Neutrophil (primary cell): ENCODE results near the gene RMDN2.

Experiments
- H3K27ac ChIP-seq: fragments of 200-600 bp; sonication (generic); 2 replicates; pipeline ENCODE4 v1.5.1; 2016; ENCODE audit warnings: mild to moderate bottlenecking, moderate library complexity
- H3K27me3 ChIP-seq: fragments of 200-600 bp; sonication (generic); 2 replicates; pipeline ENCODE4 v1.6.0; 2016; ENCODE audit warnings: mild to moderate bottlenecking
- H3K36me3 ChIP-seq: fragments of 200-600 bp; sonication (generic); 2 replicates; pipeline ENCODE4 v1.5.1; 2017
- H3K4me1 ChIP-seq, 2 experiments: fragments of 200-600 bp in 1 of 2; sonication (generic) in 1 of 2; 1 replicate in 1 of 2; 2 replicates in 1 of 2; pipeline versions ENCODE4 v1.5.1 to v1.6.1; 2013 to 2016; ENCODE audit warnings: low read depth in 1 of 2, low read length in 1 of 2, mild to moderate bottlenecking in 1 of 2, moderate library complexity in 1 of 2; ENCODE audit not compliant: control insufficient read depth in 1 of 2, insufficient read depth in 1 of 2
- H3K4me3 ChIP-seq, 2 experiments: fragments of 200-600 bp in 1 of 2; sonication (generic) in 1 of 2; 1 replicate in 1 of 2; 2 replicates in 1 of 2; pipeline ENCODE4 v1.5.1; 2013 to 2016; ENCODE audit warnings: low read depth in 1 of 2, low read length in 1 of 2, mild to moderate bottlenecking in 1 of 2, moderate library complexity in 1 of 2
- H3K9me3 ChIP-seq: fragments of 200-600 bp; sonication (generic); 2 replicates; pipeline ENCODE4 v1.5.1; 2016
- TF ChIP-seq, protein P1 (sequence below): fragments of 200-600 bp; sonication (generic); IDR thresholded peaks from 2 replicates; pipeline ENCODE4 v1.5.1; 2016; ENCODE audit warnings: antibody characterized with exemption

The RMDN2 gene

DNA sequence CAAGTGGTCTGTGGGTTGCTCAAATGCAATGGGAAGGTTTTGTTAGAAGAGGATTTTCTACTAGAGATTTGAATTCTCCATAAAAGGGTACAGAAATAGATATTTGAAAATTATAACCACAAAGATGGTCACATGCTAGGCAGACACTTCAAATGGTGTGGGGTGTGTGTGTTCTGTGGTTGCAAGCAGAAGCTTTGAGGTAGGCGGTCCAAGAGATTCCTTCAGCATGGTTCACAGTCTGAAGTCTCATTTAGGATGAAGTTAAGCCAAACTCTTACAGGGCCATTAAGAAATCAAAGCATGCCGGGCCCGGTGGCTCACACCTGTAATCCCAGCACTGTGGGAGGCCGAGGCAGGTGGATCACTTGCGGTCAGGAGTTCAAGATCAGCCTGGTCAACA, 38.3 kb upstream of the RMDN2 start:
- TF ChIP-seq, protein P1, sequence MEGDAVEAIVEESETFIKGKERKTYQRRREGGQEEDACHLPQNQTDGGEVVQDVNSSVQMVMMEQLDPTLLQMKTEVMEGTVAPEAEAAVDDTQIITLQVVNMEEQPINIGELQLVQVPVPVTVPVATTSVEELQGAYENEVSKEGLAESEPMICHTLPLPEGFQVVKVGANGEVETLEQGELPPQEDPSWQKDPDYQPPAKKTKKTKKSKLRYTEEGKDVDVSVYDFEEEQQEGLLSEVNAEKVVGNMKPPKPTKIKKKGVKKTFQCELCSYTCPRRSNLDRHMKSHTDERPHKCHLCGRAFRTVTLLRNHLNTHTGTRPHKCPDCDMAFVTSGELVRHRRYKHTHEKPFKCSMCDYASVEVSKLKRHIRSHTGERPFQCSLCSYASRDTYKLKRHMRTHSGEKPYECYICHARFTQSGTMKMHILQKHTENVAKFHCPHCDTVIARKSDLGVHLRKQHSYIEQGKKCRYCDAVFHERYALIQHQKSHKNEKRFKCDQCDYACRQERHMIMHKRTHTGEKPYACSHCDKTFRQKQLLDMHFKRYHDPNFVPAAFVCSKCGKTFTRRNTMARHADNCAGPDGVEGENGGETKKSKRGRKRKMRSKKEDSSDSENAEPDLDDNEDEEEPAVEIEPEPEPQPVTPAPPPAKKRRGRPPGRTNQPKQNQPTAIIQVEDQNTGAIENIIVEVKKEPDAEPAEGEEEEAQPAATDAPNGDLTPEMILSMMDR: no peak
- Histone ChIP-seq H3K4me1 (peaks cover 9 to 13% of the 10 kb centered on the region in 2 experiments), H3K36me3 (no peaks in the 10 kb centered on the region), H3K27ac (no peak overlapping the region), H3K4me3 (no peak overlapping the region), H3K9me3 (no peaks in the 10 kb centered on the region), H3K27me3 (no peaks in the 10 kb centered on the region)

DNA sequence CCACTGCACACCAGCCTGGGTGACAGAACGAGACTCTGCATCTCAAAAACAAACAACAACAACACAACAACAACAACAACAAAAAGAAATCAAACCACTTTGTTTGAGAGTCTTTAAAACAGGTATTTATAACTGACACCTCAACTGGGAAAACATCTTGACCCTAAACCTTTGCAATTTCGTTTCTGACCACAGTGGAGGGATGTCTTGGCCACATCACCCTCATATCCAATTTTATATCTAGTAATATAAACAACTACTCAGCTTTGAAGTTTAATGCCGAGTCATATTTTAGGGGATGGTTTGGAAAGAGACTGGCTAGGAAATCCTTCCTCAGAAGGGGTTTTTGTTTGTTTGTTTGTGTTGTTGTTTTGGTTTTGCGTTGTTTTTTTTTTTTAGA, 37.8 kb upstream of the RMDN2 start:
- Histone ChIP-seq H3K27me3 (no peaks in the 10 kb centered on the region), H3K27ac (no peak overlapping the region), H3K36me3 (no peaks in the 10 kb centered on the region), H3K9me3 (no peaks in the 10 kb centered on the region), H3K4me3 (no peak overlapping the region), H3K4me1 (peaks cover 14 to 19% of the 10 kb centered on the region in 2 experiments)
- TF ChIP-seq, protein P1: no peak

DNA sequence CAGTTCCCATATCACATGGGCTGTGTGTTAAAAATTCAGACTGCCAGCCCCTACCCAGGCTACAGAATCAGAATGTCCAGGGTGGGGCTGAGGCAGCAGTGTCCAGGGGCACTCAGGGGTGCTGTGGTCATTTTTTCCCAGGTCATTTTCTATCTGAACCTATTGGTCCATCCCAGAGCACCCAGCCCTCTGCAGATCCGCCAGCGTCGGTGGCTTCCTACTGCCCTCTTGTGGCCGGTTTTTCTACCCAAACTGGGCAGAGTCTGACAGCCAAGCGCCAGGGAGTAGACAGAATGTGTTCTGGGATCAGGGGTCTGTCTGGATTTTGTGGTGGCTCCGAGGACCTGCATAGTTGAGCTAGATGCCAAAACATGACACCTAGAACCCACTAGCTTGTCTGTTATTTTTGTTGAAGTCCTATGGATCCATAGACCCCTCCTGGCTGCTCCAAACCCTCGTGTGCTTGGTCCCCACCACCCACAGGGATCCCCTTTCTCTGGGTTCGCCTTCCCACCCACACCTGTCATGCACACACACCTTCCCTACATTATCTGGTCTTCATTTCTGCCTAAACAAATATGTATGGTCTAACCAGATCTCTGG, 34.1 kb upstream of the RMDN2 start:
- H3K4me1 ChIP-seq: peaks cover 26 to 41% of the 10 kb centered on the region in 2 experiments
- TF ChIP-seq, protein P1: peak; percentile 59
- H3K27ac ChIP-seq: no peak overlapping the region
- no peaks in the 10 kb centered on the region for H3K9me3 ChIP-seq
- H3K36me3 ChIP-seq: no peaks in the 10 kb centered on the region
- H3K4me3 ChIP-seq: no peak overlapping the region
- no peaks in the 10 kb centered on the region for H3K27me3 ChIP-seq

DNA sequence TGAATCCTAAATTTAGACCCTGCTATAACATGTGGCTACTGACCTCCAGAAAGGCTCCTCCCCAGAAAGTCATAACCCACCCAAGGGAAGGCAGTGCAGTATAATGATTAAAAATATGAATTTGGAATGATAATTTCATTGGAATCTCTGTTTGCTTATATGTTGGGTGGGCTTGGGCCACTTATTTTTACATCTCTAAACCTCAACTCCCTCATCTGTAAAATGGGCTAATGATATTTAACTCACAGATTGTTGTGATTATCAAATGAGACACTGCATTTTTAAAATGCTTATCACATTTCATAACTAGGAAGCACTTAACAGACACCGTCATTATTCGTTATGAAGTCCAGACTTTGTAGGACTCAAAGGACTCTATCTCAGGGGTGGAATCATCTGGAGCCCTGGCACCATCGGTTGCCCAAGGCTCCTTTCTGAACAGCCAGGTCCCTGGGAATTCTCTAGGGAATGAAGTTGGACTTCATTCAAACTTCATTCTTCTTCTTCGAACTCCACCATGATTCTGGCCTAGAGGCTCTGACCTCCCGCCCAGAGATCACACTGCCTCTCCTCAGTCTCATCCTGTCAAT, 33.1 kb upstream of the RMDN2 start:
- Histone ChIP-seq H3K4me1 (peaks cover 26 to 41% of the 10 kb centered on the region in 2 experiments), H3K4me3 (peak overlapping the region; percentile 12 to 21), H3K36me3 (no peaks in the 10 kb centered on the region), H3K9me3 (no peaks in the 10 kb centered on the region), H3K27ac (peak overlapping the region; percentile 68), H3K27me3 (no peaks in the 10 kb centered on the region)
- TF ChIP-seq, protein P1: no peak

DNA sequence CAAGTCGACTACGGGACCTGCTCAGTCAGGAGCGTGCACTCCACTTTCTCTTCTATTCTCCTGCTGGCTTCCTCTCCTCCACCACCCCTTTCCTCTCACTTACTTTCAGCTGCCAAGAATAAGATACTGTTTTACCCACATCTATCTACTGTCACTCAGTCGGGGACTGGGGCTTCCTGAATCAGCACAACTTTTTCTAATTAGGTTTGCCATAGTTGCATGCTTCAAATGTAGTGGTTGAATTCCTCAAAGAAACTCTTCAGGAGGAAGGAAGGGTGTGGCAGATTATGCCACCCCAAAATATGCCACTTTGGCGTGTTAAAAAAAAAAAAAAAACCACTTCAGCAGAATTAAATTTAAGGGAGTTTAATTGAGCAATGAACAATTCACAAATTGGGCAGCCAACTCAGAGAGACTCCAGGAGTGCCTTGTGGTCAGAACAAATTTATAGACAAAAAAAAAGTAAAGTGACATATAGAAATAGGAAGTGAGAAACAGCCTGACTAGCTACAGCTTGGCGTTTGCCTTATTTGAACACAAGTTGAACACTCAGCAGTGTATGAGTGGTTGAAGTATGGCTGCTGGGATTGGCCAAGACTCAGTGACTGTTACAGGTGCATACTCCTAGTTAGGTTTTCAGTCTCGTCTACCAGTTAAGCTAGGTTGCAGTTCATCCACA, 32.5 kb upstream of the RMDN2 start:
- peak overlapping the region; percentile 68 for H3K27ac ChIP-seq
- H3K27me3 ChIP-seq: no peaks in the 10 kb centered on the region
- peaks cover 26 to 41% of the 10 kb centered on the region in 2 experiments for H3K4me1 ChIP-seq
- no peaks in the 10 kb centered on the region for H3K36me3 ChIP-seq
- H3K9me3 ChIP-seq: no peaks in the 10 kb centered on the region
- TF ChIP-seq, protein P1: no peak
- H3K4me3 ChIP-seq: peak overlapping the region; percentile 12 to 21
